ENCODE data around the gene SESN1.

Gene SESN1

DNA sequence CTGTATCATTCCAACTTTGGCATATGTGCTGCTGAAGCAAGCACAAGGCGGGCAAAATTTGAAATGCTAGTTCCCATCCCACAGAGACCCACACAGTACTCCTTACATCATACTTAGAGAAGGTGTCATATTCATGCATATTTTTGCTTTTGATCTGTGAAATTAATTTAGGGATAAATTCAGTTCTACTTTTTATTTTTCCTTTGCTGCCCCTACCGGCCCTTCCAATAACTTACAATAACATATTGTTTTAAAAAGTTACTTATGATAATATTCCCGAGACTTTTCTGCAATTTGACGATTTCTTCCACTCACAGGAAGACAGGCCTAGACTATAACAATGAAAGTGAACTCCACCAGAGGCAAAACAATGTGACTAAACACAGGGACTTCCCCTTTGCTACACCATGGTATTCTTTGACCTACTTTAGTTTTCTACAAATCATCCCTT lies 35.0 kb downstream of the SESN1 start:
- no peaks in the 10 kb centered on the region for H3K36me3 ChIP-seq
- DNase-seq = no peak
- no peaks in the 10 kb centered on the region for H3K27me3 ChIP-seq (ENCODE audit: insufficient read depth, low read depth, severe bottlenecking)
- TF ChIP-seq, protein P1, sequence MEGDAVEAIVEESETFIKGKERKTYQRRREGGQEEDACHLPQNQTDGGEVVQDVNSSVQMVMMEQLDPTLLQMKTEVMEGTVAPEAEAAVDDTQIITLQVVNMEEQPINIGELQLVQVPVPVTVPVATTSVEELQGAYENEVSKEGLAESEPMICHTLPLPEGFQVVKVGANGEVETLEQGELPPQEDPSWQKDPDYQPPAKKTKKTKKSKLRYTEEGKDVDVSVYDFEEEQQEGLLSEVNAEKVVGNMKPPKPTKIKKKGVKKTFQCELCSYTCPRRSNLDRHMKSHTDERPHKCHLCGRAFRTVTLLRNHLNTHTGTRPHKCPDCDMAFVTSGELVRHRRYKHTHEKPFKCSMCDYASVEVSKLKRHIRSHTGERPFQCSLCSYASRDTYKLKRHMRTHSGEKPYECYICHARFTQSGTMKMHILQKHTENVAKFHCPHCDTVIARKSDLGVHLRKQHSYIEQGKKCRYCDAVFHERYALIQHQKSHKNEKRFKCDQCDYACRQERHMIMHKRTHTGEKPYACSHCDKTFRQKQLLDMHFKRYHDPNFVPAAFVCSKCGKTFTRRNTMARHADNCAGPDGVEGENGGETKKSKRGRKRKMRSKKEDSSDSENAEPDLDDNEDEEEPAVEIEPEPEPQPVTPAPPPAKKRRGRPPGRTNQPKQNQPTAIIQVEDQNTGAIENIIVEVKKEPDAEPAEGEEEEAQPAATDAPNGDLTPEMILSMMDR (IDR thresholded peaks at IDR 0.05; ENCODE audit: low read depth, low read length) = no peak
- no peaks in the 10 kb centered on the region for H3K9me3 ChIP-seq (ENCODE audit: severe bottlenecking)
- H3K4me3 ChIP-seq (ENCODE audit: low read depth, low read length) = no peak overlapping the region
- H3K27ac ChIP-seq = no peak overlapping the region

DNA sequence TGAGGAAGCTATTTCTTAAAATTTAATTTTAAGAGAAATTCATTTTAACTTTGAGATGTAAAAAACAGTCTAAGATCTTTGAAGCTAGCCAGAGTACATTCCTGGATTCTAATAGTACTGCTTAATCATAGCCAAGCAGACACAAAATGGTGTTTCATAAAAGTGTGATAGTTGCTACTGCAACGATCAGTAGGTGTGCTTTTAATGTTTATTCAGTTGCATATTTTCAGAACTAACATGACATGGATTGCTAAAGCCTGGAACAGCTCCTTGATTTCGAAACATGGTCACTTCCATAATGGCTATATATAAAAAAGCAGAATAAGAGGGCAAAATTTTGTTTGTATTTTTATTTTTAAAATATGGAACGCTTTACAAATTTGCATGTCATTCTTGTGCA lies 35.5 kb downstream of the SESN1 start:
- no peak overlapping the region for H3K27ac ChIP-seq
- H3K9me3 ChIP-seq (ENCODE audit: severe bottlenecking) = no peaks in the 10 kb centered on the region
- H3K27me3 ChIP-seq (ENCODE audit: insufficient read depth, low read depth, severe bottlenecking) = no peaks in the 10 kb centered on the region
- DNase-seq = no peak
- TF ChIP-seq, protein P1 (IDR thresholded peaks at IDR 0.05; ENCODE audit: low read depth, low read length) = no peak
- H3K36me3 ChIP-seq = no peaks in the 10 kb centered on the region
- no peak overlapping the region for H3K4me3 ChIP-seq (ENCODE audit: low read depth, low read length)

DNA sequence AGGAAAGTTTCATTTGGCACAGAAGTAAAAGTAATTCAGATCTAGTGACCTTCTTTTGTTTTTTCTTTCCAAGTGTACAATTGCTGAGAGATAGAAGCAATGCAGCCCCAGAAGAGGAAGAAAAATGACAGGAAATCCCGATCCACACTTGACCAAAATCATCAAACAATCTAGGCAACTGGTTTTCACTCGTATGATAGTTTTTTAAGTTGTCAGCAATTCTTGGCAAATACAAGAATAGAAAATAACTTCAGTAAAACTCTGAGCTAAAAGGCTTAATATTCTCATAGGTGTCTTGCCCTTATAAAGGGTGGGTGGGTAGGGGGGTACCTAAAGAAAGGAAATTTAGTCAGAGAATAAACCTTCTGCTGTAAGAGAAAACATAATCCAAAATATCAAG lies 36.0 kb downstream of the SESN1 start:
- no peak overlapping the region for H3K27ac ChIP-seq
- H3K36me3 ChIP-seq = no peaks in the 10 kb centered on the region
- H3K9me3 ChIP-seq (ENCODE audit: severe bottlenecking) = no peaks in the 10 kb centered on the region
- DNase-seq = no peak
- H3K27me3 ChIP-seq (ENCODE audit: insufficient read depth, low read depth, severe bottlenecking) = no peaks in the 10 kb centered on the region
- TF ChIP-seq, protein P1 (IDR thresholded peaks at IDR 0.05; ENCODE audit: low read depth, low read length) = no peak
- H3K4me3 ChIP-seq (ENCODE audit: low read depth, low read length) = no peak overlapping the region

DNA sequence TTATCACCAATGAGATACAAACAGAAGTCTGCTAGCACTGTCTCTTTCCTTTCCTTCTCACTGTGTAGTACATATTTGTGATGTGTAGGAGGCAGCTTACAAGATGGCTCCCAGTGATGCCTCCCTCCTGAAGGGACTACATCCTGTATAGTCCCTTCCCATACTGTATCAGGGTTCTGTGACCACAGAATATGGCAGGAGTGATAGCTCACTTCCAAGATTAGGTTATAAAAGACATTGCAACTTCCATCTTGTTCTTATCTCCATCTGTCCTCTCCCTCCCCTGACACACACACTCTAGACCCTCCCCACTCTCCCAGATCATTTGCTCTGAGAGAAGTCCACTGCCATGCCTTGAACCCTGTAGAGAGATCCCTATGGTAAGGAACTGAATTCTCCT lies 38.0 kb downstream of the SESN1 start:
- no peaks in the 10 kb centered on the region for H3K27me3 ChIP-seq (ENCODE audit: insufficient read depth, low read depth, severe bottlenecking)
- H3K36me3 ChIP-seq = no peaks in the 10 kb centered on the region
- no peak overlapping the region for H3K27ac ChIP-seq
- H3K9me3 ChIP-seq (ENCODE audit: severe bottlenecking) = no peaks in the 10 kb centered on the region
- no peak overlapping the region for H3K4me3 ChIP-seq (ENCODE audit: low read depth, low read length)
- DNase-seq = no peak
- TF ChIP-seq, protein P1 (IDR thresholded peaks at IDR 0.05; ENCODE audit: low read depth, low read length) = no peak

DNA sequence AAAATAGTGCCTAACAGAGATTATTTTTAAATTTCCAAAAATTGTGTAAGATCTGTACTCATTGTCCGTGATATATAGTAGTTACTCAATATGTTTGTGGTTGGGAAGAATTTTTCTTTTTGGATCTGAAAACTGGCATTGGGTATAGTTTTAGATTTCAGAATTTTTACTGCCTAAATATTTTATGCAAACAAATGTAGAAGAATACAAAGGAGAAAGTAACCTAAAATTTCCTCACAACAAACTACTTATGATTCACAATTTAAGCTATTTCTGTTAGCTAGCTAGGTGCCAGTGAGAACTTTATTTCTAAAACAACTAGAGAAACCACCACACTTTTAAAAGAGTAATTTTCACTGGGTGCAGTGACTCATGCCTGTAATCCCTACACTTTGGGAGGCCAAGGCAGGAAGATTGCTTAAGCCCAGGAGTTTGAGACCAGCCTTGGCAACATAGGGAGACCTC lies 38.8 kb downstream of the SESN1 start:
- Histone ChIP-seq H3K27me3 (ENCODE audit: insufficient read depth, low read depth, severe bottlenecking) (no peaks in the 10 kb centered on the region), H3K36me3 (no peaks in the 10 kb centered on the region), H3K9me3 (ENCODE audit: severe bottlenecking) (no peaks in the 10 kb centered on the region), H3K27ac (no peak overlapping the region), H3K4me3 (ENCODE audit: low read depth, low read length) (no peak overlapping the region)
- no peak for DNase-seq
- TF ChIP-seq, protein P1 (IDR thresholded peaks at IDR 0.05; ENCODE audit: low read depth, low read length) = no peak

DNA sequence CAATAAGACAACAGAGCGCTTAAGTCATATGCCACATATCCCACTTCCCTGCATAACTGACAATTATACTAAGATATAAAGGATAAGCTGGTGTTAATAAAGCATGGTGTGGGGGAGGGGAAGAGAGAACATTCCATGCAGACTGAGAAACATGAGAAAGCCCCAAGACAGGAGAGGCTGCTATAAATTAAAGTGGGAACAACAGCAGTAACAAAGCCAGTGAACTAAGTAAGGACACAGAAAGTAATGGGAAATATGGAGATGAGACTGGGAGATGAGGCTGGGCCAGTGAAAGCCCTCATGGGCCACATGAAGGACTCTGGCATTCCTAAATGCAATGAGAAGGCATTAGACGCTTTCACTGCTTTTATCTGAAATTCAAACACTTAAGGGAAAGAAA lies 41.3 kb downstream of the SESN1 start:
- TF ChIP-seq, protein P1 (IDR thresholded peaks at IDR 0.05; ENCODE audit: low read depth, low read length) = no peak
- DNase-seq = no peak

More for the DNA sequence above, 41.3 kb downstream of the SESN1 start:
- no peaks in the 10 kb centered on the region for H3K36me3 ChIP-seq
- H3K27ac ChIP-seq = peak overlapping the region; percentile 59
- H3K9me3 ChIP-seq (ENCODE audit: severe bottlenecking) = no peaks in the 10 kb centered on the region
- no peak overlapping the region for H3K4me3 ChIP-seq (ENCODE audit: low read depth, low read length)
- H3K27me3 ChIP-seq (ENCODE audit: insufficient read depth, low read depth, severe bottlenecking) = no peaks in the 10 kb centered on the region

Data from WERI-Rb-1 (cell line).